ENCODE measurements around the gene ARF1. TPM values are rescaled to one million over a fixed set of nuclear protein-coding genes. Genes with fewer than 3 reads are reported as not detected.

ARF1 gene
- total and polyA plus RNA-seq, 10 of the 15 experiments (the other 5 are each of a cell fraction or from before 2014, with no cell fraction given), result 48.4 to 508 (median 283) TPM

GRCh38 chr1:228095161-228095560, 12.7 kb downstream of the ARF1 start (continued):
- no peak for TF ChIP-seq E2F8 (IDR thresholded peaks at IDR 0.05; ENCODE audit: low read depth, partially characterized antibody)
- TF ChIP-seq TBL1XR1 (IDR thresholded peaks at IDR 0.05; ENCODE audit: low read depth, low read length), result no peak
- TF ChIP-seq ASH2L (IDR thresholded peaks at IDR 0.05; ENCODE audit: borderline replicate concordance, low read depth), result no peak
- no peak for TF ChIP-seq IKZF2 (IDR thresholded peaks at IDR 0.05)
- TF ChIP-seq MEF2B (IDR thresholded peaks at IDR 0.05; ENCODE audit: partially characterized antibody, poor library complexity, severe bottlenecking), result no peak
- no peak for TF ChIP-seq ZNF622 (IDR thresholded peaks at IDR 0.05)

GRCh38 chr1:228095938-228096337, 13.4 kb downstream of the ARF1 start:
- Histone ChIP-seq H3K27me3 (replicated peaks in 1 of 2; ENCODE audit: control insufficient read depth in 2 of 2, insufficient read depth in 2 of 2, low read length in 1 of 2) (no peaks in the 10 kb centered on the region), H3K4me3 (no peak overlapping the region), H3K27ac (ENCODE audit: control insufficient read depth, insufficient read depth) (no peak overlapping the region), H3K79me2 (ENCODE audit: control insufficient read depth, insufficient read depth, low read length) (peaks cover 63% of the 10 kb centered on the region), H2AFZ (ENCODE audit: control insufficient read depth, low read depth, low read length) (no peak overlapping the region), H3K4me2 (ENCODE audit: control insufficient read depth, insufficient read depth) (no peak overlapping the region), H3K9me3 (replicated peaks; ENCODE audit: control insufficient read depth, insufficient read depth, low read length) (peaks cover 26% of the 10 kb centered on the region; the same call in 2 of the 3 replicates), H3K36me3 (ENCODE audit: control insufficient read depth in 2 of 2, insufficient read depth in 2 of 2, low read length in 1 of 2) (peaks cover 21 to 50% of the 10 kb centered on the region in 2 experiments; a peak in 3 of 4 replicates), H4K20me1 (ENCODE audit: control insufficient read depth, insufficient read depth) (peaks cover 44% of the 10 kb centered on the region), H3K4me1 (ENCODE audit: control insufficient read depth, insufficient read depth, low read length) (no peaks in the 10 kb centered on the region), H3K9ac (ENCODE audit: control insufficient read depth, insufficient read depth, low read length) (no peak overlapping the region)
- no peak for DNase-seq (ENCODE audit: low read depth, low spot score)
- SMC1A ChIA-PET (ENCODE audit: uncharacterized antibody, unreplicated experiment), result no interaction called here
- over 99% methylated on average over 8 of the region's 8 CpGs for WGBS (ENCODE audit: insufficient coverage, insufficient replicate concordance, low lambda C conversion rate, missing lambda C conversion rate)
- POLR2A ChIA-PET, result no interaction called here
- no peak for FAIRE-seq
- in situ Hi-C loops (cut with MboI), result no loop called here
- intact Hi-C loops (cut with micrococcal nuclease; ENCODE audit: unreplicated experiment), result no loop called here
- TF ChIP-seq BMI1 (IDR thresholded peaks at IDR 0.05; ENCODE audit: borderline replicate concordance) (no peak), BCL11A (IDR thresholded peaks at IDR 0.05; ENCODE audit: low read depth, low read length) (no peak), HDAC2 (IDR thresholded peaks at IDR 0.05) (no peak), BRCA1 (IDR thresholded peaks at IDR 0.05; ENCODE audit: low read depth, low read length) (no peak), SUPT20H (IDR thresholded peaks at IDR 0.05; ENCODE audit: borderline replicate concordance, control insufficient read depth, low read depth, low read length) (no peak), NKRF (conservative IDR thresholded peaks at IDR 0.05) (no peak), JUND (IDR thresholded peaks at IDR 0.05; ENCODE audit: low read depth, low read length) (no peak), SRF (IDR thresholded peaks at IDR 0.05; ENCODE audit: low read depth in 2 of 2, low read length in 2 of 2) (no peak), YY1 (IDR thresholded peaks at IDR 0.05; ENCODE audit: low read depth, low read length) (no peak), DPF2 (IDR thresholded peaks at IDR 0.05) (no peak), TCF12 (IDR thresholded peaks at IDR 0.05; ENCODE audit: low read depth, low read length) (no peak), ETV6 (conservative IDR thresholded peaks at IDR 0.05 in 1 of 2, IDR thresholded peaks at IDR 0.05 in 1 of 2; ENCODE audit: borderline replicate concordance in 1 of 2, low read depth in 1 of 2) (no peak), TBL1XR1 (IDR thresholded peaks at IDR 0.05; ENCODE audit: low read depth, low read length) (no peak)
- no peak for ATAC-seq
- no TSS peak for BruUV-seq (replicated peaks)
- RAD21 ChIA-PET (ENCODE audit: unreplicated experiment), result no interaction called here
- CTCF ChIA-PET, result interaction anchor here (0.7 kb wide), 1 partner anchor 8 kb away, joined by 3 read pairs; no protein-coding TSS in a partner anchor

Data from GM12878 (cell line).